ENCODE results near the gene PCSK5.
"Not testable (repeated sequence)": the region's sequence is repeated elsewhere in the genome, so short reads cannot be mapped to it uniquely, and the experiment has no call there.

The PCSK5 gene

GRCh38 chr9:75963321-75963720 is 72.8 kb downstream of the PCSK5 start:
- DNase-seq (ENCODE audit: low read depth) = not testable (repeated sequence)

GRCh38 chr9:75964427-75964826 is 74.0 kb downstream of the PCSK5 start:
- no peak for DNase-seq (ENCODE audit: low read depth)

- no peak for DNase-seq (ENCODE audit: low read depth)
Observed at GRCh38 chr9:75965231-75965630, 74.8 kb downstream of the PCSK5 start.

- DNase-seq (ENCODE audit: low read depth) = no peak
Observed at GRCh38 chr9:75967556-75967955, 77.1 kb downstream of the PCSK5 start.

GRCh38 chr9:75974016-75974766 is 83.7 kb downstream of the PCSK5 start:
- DNase-seq (ENCODE audit: low read depth) = no peak

- DNase-seq (ENCODE audit: low read depth) = no peak
Observed at GRCh38 chr9:75975071-75975470, 84.6 kb downstream of the PCSK5 start.

GRCh38 chr9:75976549-75976948 is 86.1 kb downstream of the PCSK5 start:
- no peak for DNase-seq (ENCODE audit: low read depth)

- peak; percentile 24 for DNase-seq (ENCODE audit: low read depth)
Observed at GRCh38 chr9:75979362-75979761, 88.9 kb downstream of the PCSK5 start.

- no peak for DNase-seq (ENCODE audit: low read depth)
Observed at GRCh38 chr9:75983319-75984045, 93.0 kb downstream of the PCSK5 start.

GRCh38 chr9:75985515-75985914 is 95.0 kb downstream of the PCSK5 start:
- no peak for DNase-seq (ENCODE audit: low read depth)

GRCh38 chr9:75988663-75989062 is 98.2 kb downstream of the PCSK5 start:
- no peak for DNase-seq (ENCODE audit: low read depth)

- no peak for DNase-seq (ENCODE audit: low read depth)
Observed at GRCh38 chr9:75990156-75990555, 99.7 kb downstream of the PCSK5 start.

- no peak for DNase-seq (ENCODE audit: low read depth)
Observed at GRCh38 chr9:75990576-75991304, 100.3 kb downstream of the PCSK5 start.

GRCh38 chr9:75992482-75993206 is 102.2 kb downstream of the PCSK5 start:
- DNase-seq (ENCODE audit: low read depth) = no peak

- DNase-seq (ENCODE audit: low read depth) = peak; percentile 52
Observed at GRCh38 chr9:75993434-75993833, 103.0 kb downstream of the PCSK5 start.

GRCh38 chr9:75995066-75995465 is 104.6 kb downstream of the PCSK5 start:
- DNase-seq (ENCODE audit: low read depth) = no peak

GRCh38 chr9:75996726-75997125 is 106.3 kb downstream of the PCSK5 start:
- DNase-seq (ENCODE audit: low read depth) = peak; percentile 18

- DNase-seq (ENCODE audit: low read depth) = no peak
Observed at GRCh38 chr9:75997206-75997605, 106.7 kb downstream of the PCSK5 start.

- DNase-seq (ENCODE audit: low read depth) = no peak
Observed at GRCh38 chr9:75998096-75998780, 107.8 kb downstream of the PCSK5 start.

GRCh38 chr9:76001459-76001858 is 111.0 kb downstream of the PCSK5 start:
- no peak for DNase-seq (ENCODE audit: low read depth)

- no peak for DNase-seq (ENCODE audit: low read depth)
Observed at GRCh38 chr9:76003041-76003440, 112.6 kb downstream of the PCSK5 start.

- DNase-seq (ENCODE audit: low read depth) = no peak
Observed at GRCh38 chr9:76004526-76004925, 114.1 kb downstream of the PCSK5 start.

All from amniotic epithelial cell (primary cell).